Natural killer cell treated with Interleukin-12 subunit alpha and Interleukin-12 subunit beta and Interleukin-15 and Interleukin-18, amount 100 ng/mL, for 72 hours (primary cell): ENCODE data around the gene CELA2A. TPM values are rescaled to one million over a fixed set of nuclear protein-coding genes. Genes with fewer than 3 reads are reported as not detected.

Experiments used
- ATAC-seq, 2 donors: fragments of 150-1000 bp; cut with Tn5 transposase in 1 of 2; sonication (Bioruptor Pico), chemical (Tn5 transposase) in 1 of 2; 2 replicates each; pipeline ENCODE4 v1.10.0; 2021
- DNase-seq: peaks from one replicate; pipeline ENCODE4 v3.0.0; 2022; ENCODE audit warnings: low spot score
- H3K27ac Mint-ChIP-seq, 2 donors: 1 replicate in 1 of 2; 2 replicates in 1 of 2; pipeline ENCODE4 v1.8.0; 2022; ENCODE audit warnings: mixed read lengths in 2 of 2, mild to moderate bottlenecking in 1 of 2, moderate library complexity in 1 of 2
- H3K27me3 Mint-ChIP-seq, 2 donors: 1 replicate in 1 of 2; 2 replicates in 1 of 2; pipeline ENCODE4 v1.8.0; 2022; ENCODE audit warnings: mixed read lengths in 2 of 2
- H3K36me3 Mint-ChIP-seq: one replicate; pipeline ENCODE4 v1.8.0; 2022; ENCODE audit warnings: mixed read lengths
- H3K4me1 Mint-ChIP-seq, 2 donors: 1 replicate in 1 of 2; 2 replicates in 1 of 2; pipeline ENCODE4 v1.8.0; 2022; ENCODE audit warnings: low read depth in 2 of 2, mixed read lengths in 2 of 2, mild to moderate bottlenecking in 1 of 2
- H3K4me3 Mint-ChIP-seq: one replicate; pipeline ENCODE4 v1.8.0; 2022; ENCODE audit warnings: mixed read lengths
- H3K9me3 Mint-ChIP-seq: 2 replicates; pipeline ENCODE4 v1.8.0; 2022; ENCODE audit warnings: mixed read lengths
- total RNA-seq, 2 donors: library from RNA; stranded (reverse); gene quantifications; one replicate each; pipeline ENCODE4 v1.2.3, GENCODE V29; 2022

CELA2A gene
- total RNA-seq, 2 donors from 2014 or later = not detected

DNA sequence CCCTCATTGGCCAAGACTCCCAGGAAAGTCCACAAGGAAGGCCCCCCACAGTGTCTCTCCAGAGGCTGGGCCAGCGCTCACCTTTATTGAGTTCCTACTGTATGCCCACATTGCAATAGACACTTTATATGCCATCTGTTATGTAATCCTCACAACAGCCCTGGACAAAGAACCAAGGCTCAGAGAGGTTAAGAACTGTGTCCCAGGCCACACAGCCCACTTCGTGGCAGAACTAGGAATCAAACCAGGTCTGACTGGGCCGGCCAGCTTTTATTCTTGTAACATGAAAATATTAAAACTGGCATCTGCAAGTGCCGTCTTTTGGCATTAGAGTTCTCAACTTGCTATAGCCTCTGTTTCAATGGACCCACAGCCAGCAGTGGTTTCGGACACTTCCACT, 13.8 kb upstream of the CELA2A start:
- H3K27me3 Mint-ChIP-seq = peaks cover 7 to 8% of the 10 kb centered on the region in 2 donors
- peaks cover 12 to 14% of the 10 kb centered on the region in 2 donors for H3K4me1 Mint-ChIP-seq
- DNase-seq = no peak
- no peaks in the 10 kb centered on the region for H3K9me3 Mint-ChIP-seq
- H3K4me3 Mint-ChIP-seq = no peak overlapping the region
- no peak for ATAC-seq
- H3K27ac Mint-ChIP-seq = no peak overlapping the region
- no peaks in the 10 kb centered on the region for H3K36me3 Mint-ChIP-seq

DNA sequence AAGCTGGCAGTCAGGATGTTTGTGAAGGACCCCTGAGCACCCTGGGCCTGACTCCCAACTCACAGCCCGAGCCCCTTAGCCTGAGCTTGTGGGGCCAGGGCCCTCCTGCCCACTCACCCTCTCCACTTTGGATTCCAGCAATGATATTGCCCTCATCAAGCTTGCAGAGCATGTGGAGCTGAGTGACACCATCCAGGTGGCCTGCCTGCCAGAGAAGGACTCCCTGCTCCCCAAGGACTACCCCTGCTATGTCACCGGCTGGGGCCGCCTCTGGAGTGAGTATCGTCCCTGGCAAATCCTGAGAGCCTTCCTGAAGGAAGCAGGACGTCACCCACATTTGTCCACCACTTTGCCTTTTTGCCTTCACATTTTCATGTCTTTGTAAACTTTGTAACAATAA, 13.3 kb upstream of the CELA2A start:
- H3K27ac Mint-ChIP-seq = no peak overlapping the region
- ATAC-seq = no peak
- no peak overlapping the region for H3K4me3 Mint-ChIP-seq
- peaks cover 7 to 8% of the 10 kb centered on the region in 2 donors for H3K27me3 Mint-ChIP-seq
- H3K4me1 Mint-ChIP-seq = peaks cover 12 to 14% of the 10 kb centered on the region in 2 donors
- no peaks in the 10 kb centered on the region for H3K9me3 Mint-ChIP-seq
- DNase-seq = no peak
- H3K36me3 Mint-ChIP-seq = no peaks in the 10 kb centered on the region

DNA sequence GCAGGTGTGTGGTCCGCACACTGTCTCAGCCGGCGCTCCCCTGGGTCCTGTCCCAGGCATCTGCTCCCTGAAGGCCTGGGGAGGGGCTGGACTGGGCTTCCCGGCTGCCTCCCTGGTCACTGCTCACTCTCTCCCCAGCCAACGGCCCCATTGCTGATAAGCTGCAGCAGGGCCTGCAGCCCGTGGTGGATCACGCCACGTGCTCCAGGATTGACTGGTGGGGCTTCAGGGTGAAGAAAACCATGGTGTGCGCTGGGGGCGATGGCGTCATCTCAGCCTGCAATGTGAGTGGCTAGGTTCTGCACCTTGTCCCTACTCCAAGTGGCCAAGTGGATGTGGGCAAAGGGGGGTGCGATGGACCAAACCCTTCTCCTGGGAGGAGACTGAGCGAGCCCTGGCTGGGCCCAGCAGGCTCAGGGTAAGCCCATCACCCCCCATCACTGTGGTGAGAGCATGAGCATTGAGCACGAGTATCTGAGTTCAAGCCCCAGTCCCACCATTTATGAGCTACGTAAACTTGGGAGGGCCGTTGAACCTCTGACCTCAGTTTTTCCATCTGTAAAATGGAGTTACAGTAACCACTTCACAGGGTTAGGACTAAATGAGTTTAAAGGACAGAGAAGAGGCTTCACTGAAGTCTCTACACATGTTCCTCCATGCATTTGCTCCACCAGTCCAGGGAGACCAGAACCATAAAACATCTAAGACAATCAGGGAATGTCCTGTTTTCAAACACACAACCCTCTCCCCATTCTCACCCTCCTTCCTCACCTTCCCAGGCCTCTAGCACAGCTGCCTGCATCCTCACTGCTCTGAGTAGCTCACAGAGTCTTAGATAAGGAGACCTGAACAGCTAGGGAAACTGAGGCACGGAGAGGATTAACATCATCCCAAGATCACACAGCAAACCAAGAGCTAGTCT, 11.8 kb upstream of the CELA2A start:
- Mint-ChIP-seq H3K27ac (no peak overlapping the region), H3K4me1 (peaks cover 12 to 14% of the 10 kb centered on the region in 2 donors), H3K4me3 (no peak overlapping the region), H3K36me3 (no peaks in the 10 kb centered on the region), H3K9me3 (no peaks in the 10 kb centered on the region), H3K27me3 (peaks cover 8 to 10% of the 10 kb centered on the region in 2 donors)
- no peak for ATAC-seq
- no peak for DNase-seq

DNA sequence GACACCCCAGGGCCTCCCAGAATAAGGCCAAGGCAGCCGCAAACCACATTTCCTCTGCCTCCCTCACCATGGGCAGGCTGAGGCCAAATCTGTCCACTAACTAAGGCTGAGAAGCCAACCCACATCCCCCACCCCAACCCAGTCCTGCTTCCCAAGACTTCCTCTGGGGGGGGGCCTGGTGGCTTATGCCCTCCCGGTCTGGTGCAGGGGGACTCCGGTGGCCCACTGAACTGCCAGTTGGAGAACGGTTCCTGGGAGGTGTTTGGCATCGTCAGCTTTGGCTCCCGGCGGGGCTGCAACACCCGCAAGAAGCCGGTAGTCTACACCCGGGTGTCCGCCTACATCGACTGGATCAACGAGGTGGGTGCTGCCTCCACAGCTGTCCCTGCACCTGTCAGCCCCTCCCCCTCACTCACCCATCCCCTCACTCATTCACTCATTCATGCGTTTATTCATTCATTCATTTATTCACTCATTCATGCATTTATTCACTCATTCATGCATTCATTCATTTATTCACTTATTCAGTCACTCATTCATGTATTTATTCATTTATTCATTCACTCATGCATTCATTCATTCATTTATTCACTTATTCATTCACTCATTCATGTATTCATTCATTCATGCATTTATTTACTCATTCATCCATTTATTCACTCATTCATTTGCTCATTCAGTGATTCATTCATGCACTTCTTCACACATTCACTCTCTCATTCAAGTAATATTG, 11.0 kb upstream of the CELA2A start:
- H3K27ac Mint-ChIP-seq = no peak overlapping the region
- H3K36me3 Mint-ChIP-seq = no peaks in the 10 kb centered on the region

DNA sequence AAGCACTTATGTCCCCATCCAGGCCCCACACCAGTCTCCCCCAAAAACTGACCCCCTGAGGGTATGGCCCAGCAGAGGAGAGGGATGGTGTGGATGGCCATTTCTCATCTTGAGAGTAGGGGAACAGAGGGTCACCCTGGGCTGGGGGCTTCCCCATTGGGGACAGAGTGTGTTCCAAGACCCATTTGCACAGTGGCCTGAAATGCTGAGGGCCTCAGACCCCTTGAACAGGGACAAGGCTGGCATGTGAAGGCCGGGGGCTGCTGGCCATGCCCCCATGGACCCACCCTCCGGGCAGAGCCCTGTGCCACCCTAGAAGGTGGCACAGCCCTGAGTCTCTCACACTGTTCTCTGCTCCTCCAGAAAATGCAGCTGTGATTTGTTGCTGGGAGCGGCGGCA, 10.3 kb upstream of the CELA2A start:
- no peak overlapping the region for H3K27ac Mint-ChIP-seq
- H3K27me3 Mint-ChIP-seq = peaks cover 8 to 9% of the 10 kb centered on the region in 2 donors
- H3K4me1 Mint-ChIP-seq = peaks cover 12 to 14% of the 10 kb centered on the region in 2 donors
- no peak for DNase-seq
- ATAC-seq = no peak
- peak overlapping the region; percentile 40 for H3K4me3 Mint-ChIP-seq
- no peaks in the 10 kb centered on the region for H3K36me3 Mint-ChIP-seq
- H3K9me3 Mint-ChIP-seq = no peaks in the 10 kb centered on the region

More for the DNA sequence above, 11.0 kb upstream of the CELA2A start:
- ATAC-seq = peak; percentile 52 to 60
- no peak for DNase-seq
- H3K4me3 Mint-ChIP-seq = peak overlapping the region; percentile 40
- no peaks in the 10 kb centered on the region for H3K9me3 Mint-ChIP-seq
- H3K27me3 Mint-ChIP-seq = peaks cover 8 to 10% of the 10 kb centered on the region in 2 donors
- H3K4me1 Mint-ChIP-seq = peaks cover 12 to 14% of the 10 kb centered on the region in 2 donors

DNA sequence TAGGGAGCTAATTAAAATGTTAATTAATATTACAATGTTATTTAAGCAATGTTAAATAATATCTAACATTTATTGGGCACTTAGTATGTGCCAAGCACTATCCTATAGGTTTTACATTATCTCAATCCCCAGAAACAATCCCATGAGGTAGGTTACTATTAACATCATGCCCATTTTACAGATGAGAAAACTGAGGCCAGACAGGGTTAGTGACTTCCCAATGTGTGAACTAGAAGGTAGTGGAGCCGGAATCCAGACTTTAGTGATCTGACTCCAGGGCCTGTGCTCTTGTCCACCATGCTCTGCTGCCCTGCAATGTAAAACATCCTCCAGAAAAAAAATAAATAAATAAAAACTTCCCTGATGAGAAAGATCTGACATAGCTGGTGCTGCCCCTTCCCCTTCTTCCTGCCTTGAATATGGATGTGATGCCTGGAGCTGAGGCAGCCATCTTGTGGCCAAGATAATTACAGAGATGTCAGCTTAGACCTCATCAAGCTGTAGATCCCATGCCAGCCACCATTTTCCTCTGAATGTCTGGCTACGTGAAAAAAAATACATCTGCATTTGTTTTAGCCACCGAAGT, 7.6 kb upstream of the CELA2A start:
- Mint-ChIP-seq H3K9me3 (no peaks in the 10 kb centered on the region), H3K27ac (no peak overlapping the region), H3K36me3 (no peaks in the 10 kb centered on the region), H3K27me3 (peaks cover 7 to 8% of the 10 kb centered on the region in 2 donors), H3K4me3 (no peak overlapping the region), H3K4me1 (peaks cover 12 to 14% of the 10 kb centered on the region in 2 donors)
- DNase-seq = no peak
- ATAC-seq = no peak

DNA sequence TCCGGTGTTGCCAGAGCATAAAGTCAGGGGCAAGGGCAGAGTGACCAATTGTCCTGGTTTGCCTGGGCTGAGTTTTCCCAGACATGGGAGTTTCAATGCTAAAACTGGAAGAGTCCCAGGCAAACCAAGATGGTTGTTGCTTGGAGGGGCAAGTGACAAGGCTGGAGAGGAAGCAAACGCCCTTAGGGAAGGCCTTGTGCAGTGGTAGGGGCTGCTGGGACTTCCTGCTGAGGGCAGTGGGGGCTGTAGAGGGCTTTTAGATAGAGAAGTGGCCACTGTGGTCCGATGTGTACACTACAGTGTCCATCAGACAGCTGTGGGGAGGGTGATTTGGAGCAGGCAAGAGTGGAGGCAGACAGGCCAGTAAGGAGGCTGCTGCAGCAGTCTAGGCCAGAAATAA, 7.0 kb upstream of the CELA2A start:
- DNase-seq (no peak), ATAC-seq (no peak)
- H3K27ac Mint-ChIP-seq = no peak overlapping the region
- H3K9me3 Mint-ChIP-seq = no peaks in the 10 kb centered on the region
- no peak overlapping the region for H3K4me3 Mint-ChIP-seq
- peaks cover 12 to 14% of the 10 kb centered on the region in 2 donors for H3K4me1 Mint-ChIP-seq
- peaks cover 7 to 8% of the 10 kb centered on the region in 2 donors for H3K27me3 Mint-ChIP-seq
- H3K36me3 Mint-ChIP-seq = no peaks in the 10 kb centered on the region

DNA sequence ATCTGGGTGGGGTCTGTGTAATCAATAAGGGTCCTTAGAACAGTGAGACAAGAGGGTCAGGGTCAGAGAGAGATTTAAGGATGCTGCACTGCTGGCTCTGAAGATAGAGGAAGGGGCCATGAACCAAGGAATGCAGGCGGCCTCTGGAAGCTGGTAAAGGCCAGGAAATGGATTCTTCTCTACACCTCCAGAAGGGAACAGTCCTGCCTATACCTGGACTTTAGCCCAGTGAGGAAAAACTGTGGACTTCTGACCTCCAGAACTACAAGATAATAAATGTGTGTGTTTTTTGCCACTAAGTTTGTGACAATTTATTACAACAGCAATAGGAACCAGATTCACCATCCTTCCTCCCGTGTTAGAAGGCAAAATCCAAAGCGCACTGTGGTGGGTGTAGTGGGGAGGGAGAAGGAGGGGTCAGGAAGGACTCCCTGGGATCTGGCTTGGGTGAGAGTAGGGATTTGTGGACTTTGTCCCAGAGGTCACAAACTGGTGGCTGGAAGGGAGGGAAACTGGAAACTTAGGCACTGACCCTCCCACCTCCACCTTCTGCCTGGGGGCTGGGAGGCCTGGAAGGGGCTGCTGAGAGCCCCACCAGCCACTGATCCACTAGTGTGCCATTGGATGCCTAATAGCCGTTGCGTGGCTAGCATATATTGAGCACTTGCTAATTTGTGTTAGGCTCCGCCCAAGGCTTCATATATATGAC, 5.4 kb upstream of the CELA2A start:
- Mint-ChIP-seq H3K36me3 (no peaks in the 10 kb centered on the region), H3K4me3 (no peak overlapping the region), H3K4me1 (peaks cover 0 to under 1% of the 10 kb centered on the region in 2 donors), H3K27me3 (peaks cover 1 to 4% of the 10 kb centered on the region in 2 donors), H3K9me3 (no peaks in the 10 kb centered on the region), H3K27ac (no peak overlapping the region)
- ATAC-seq = no peak
- DNase-seq = no peak

DNA sequence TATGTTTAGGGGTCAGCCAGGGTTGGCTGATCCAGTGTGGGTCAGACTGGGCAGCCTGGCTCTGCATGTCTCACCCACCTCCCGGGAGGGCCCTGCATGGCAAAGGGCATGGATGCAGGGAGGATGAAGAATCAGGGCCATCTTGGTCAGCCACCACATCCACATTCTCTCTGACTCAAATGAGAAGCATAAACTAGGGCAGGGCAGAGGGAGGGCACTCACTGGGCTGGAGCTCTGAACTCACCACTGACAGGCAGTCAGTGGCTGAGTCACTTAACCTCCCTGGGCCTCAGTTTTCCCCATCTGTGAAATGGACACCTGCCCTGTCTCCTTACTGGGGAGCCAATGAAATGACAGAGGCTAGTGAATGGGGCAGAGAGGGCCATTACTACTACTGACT, 4.3 kb upstream of the CELA2A start:
- Mint-ChIP-seq H3K36me3 (no peaks in the 10 kb centered on the region), H3K4me3 (no peak overlapping the region), H3K27ac (no peak overlapping the region), H3K4me1 (no peaks in the 10 kb centered on the region), H3K27me3 (peaks cover 0 to 4% of the 10 kb centered on the region in 2 donors), H3K9me3 (no peaks in the 10 kb centered on the region)
- no peak for DNase-seq
- ATAC-seq = peak in 1 of 2 donors; percentile 58

DNA sequence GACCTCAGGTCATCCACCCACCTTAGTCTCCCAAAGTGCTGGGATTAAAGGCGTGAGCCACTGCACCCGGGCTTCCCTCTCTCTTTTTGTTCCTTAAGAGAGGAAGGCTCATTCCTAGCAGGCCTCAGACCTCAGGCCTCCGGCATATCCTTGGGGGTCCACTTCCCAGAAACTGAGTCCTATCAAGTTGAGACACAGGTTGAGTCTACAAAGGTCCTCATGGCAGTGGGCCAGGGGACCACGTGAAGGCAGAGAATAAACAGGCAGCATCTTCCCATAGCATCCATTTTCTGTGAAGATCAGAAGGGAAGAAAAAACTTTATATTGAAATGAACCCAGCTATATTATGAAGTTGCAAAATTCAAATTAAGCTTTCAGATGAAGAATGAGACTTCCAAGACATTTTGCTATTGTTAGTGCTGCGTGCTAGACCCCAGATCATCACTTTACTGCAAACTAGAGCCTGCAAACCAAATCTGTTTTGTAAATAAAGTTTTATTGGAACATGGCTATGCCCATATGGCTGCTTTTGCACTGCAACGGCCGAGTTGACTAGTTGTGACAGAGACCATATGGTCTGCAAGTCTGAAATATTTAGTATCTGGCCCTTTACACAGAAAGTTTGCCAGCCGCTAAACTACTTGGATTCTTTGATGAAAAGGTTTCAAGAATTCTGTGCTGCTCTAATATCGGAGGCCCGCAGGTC, 3.5 kb upstream of the CELA2A start:
- H3K9me3 Mint-ChIP-seq = no peaks in the 10 kb centered on the region
- peaks cover 0 to 4% of the 10 kb centered on the region in 2 donors for H3K27me3 Mint-ChIP-seq
- no peak for DNase-seq
- no peaks in the 10 kb centered on the region for H3K36me3 Mint-ChIP-seq
- H3K27ac Mint-ChIP-seq = no peak overlapping the region
- no peak overlapping the region for H3K4me3 Mint-ChIP-seq
- ATAC-seq = no peak
- no peaks in the 10 kb centered on the region for H3K4me1 Mint-ChIP-seq

DNA sequence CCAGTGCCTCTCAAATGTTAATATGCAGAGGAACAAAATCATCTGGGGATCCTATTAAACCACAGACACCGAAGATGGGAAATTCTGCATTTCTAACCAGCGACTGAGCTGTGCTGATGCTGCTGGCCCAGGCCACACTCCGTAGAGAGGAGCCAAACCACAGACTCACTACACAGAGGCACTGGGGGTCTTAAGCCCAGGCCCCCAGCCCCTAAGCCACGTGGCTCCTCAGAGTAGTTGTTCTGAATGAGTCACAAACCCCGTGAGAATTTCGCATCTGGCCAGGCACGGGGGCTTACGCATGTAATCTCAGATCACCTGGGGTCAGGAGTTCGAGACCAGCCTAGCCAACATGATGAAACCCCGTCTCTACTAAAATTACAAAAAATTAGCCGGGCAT, 2.8 kb upstream of the CELA2A start:
- H3K9me3 Mint-ChIP-seq = no peaks in the 10 kb centered on the region
- no peak for ATAC-seq

DNA sequence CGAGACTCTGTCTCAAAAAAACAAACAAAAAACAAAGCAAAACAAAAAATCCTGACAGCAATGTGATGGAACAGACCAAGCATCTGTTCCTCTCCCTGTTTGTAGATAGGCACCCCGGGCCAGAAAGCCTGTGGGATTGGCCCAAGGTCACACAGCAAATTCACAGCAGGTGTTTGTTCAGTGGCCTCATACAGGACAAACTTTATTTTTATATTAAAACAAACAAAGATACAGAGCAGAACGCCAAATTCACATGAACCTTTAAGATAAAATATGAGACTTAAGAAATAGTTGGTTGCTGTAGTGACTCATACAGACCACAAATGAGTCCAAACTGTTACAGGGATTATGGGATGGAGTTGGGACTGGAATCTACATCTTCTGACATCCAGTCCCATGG, 2.3 kb upstream of the CELA2A start:
- no peak for ATAC-seq
- no peak for DNase-seq
- Mint-ChIP-seq H3K4me3 (no peak overlapping the region), H3K36me3 (no peaks in the 10 kb centered on the region), H3K4me1 (no peaks in the 10 kb centered on the region), H3K9me3 (no peaks in the 10 kb centered on the region), H3K27ac (no peak overlapping the region), H3K27me3 (peaks cover 0 to 3% of the 10 kb centered on the region in 2 donors)

More for the DNA sequence above, 2.8 kb upstream of the CELA2A start:
- H3K36me3 Mint-ChIP-seq = no peaks in the 10 kb centered on the region
- no peaks in the 10 kb centered on the region for H3K4me1 Mint-ChIP-seq
- no peak overlapping the region for H3K4me3 Mint-ChIP-seq
- peaks cover 0 to 4% of the 10 kb centered on the region in 2 donors for H3K27me3 Mint-ChIP-seq
- DNase-seq = no peak
- no peak overlapping the region for H3K27ac Mint-ChIP-seq

DNA sequence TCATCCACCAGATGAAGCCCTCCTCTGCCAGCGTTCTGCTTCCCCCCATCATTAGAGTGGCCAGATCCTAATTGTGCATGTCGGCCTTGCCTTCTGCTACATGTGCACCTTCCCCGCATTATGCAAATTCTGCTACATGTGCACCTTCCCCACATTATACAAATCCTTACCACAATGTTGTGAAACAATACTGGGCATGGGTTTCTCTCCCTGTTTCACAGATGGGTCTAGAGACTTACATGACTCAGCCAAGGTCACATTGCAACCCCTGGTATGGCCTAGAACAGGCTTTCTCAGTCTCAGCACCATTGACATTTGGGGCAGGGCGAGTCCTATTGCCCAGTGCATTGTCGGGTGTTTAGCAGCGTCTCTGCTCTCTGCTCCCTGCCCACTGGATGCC, 1.0 kb upstream of the CELA2A start:
- Mint-ChIP-seq H3K27me3 (no peaks in the 10 kb centered on the region), H3K27ac (no peak overlapping the region)
- ATAC-seq = peak; percentile 60 to 72

More for the DNA sequence above, 1.0 kb upstream of the CELA2A start:
- Mint-ChIP-seq H3K4me3 (no peak overlapping the region), H3K9me3 (no peaks in the 10 kb centered on the region), H3K4me1 (no peaks in the 10 kb centered on the region), H3K36me3 (no peaks in the 10 kb centered on the region)
- DNase-seq = no peak
